ENCODE results near the gene CLCN7. TPM values are rescaled to one million over a fixed set of nuclear protein-coding genes. Genes with fewer than 3 reads are reported as not detected.

The CLCN7 gene
- polyA plus RNA-seq, 1 experiment: 36.4 TPM

DNA sequence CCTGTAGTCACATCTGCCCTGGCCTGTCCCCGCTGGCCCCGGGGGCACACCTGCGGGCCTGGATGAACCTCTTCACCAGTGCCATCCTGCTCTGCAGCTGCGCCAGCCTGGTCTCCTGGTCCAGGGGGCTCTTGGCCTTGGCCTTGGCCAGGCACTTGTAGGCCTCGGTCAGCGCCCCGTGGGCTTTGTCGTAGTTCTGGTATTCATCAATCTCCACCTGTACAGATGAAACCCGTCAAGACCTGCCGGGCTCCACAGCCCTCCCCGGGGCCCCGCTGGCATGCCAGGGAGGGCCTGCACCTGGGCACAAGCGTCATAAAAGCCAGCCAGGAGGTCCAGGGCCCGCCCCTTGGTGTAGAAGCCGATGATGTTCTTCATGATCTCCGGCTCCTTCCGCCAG lies 45.0 kb upstream of the CLCN7 start:
- Histone ChIP-seq H3K4me3 (ENCODE audit: low read depth, low read length) (no peak overlapping the region), H3K27me3 (ENCODE audit: control insufficient read depth, insufficient read depth, low read length) (no peaks in the 10 kb centered on the region), H3K36me3 (ENCODE audit: control insufficient read depth, insufficient read depth, low read length) (peaks cover 2% of the 10 kb centered on the region)
- CTCF ChIA-PET: interaction anchor here (0.7 to 1.6 kb wide), 3 partner anchors 9 to 293 kb away, joined by 3 to 7 read pairs (median 4); no protein-coding TSS in a partner anchor
- POLR2A ChIA-PET: no interaction called here
- TF ChIP-seq, protein P1, sequence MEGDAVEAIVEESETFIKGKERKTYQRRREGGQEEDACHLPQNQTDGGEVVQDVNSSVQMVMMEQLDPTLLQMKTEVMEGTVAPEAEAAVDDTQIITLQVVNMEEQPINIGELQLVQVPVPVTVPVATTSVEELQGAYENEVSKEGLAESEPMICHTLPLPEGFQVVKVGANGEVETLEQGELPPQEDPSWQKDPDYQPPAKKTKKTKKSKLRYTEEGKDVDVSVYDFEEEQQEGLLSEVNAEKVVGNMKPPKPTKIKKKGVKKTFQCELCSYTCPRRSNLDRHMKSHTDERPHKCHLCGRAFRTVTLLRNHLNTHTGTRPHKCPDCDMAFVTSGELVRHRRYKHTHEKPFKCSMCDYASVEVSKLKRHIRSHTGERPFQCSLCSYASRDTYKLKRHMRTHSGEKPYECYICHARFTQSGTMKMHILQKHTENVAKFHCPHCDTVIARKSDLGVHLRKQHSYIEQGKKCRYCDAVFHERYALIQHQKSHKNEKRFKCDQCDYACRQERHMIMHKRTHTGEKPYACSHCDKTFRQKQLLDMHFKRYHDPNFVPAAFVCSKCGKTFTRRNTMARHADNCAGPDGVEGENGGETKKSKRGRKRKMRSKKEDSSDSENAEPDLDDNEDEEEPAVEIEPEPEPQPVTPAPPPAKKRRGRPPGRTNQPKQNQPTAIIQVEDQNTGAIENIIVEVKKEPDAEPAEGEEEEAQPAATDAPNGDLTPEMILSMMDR (IDR thresholded peaks at IDR 0.05; ENCODE audit: insufficient read depth, low read depth, low read length): no peak
- no peak for DNase-seq (ENCODE audit: low read depth)

- Histone ChIP-seq H3K4me3 (ENCODE audit: low read depth, low read length) (no peak overlapping the region), H3K36me3 (ENCODE audit: control insufficient read depth, insufficient read depth, low read length) (peaks cover 2% of the 10 kb centered on the region), H3K27me3 (ENCODE audit: control insufficient read depth, insufficient read depth, low read length) (no peaks in the 10 kb centered on the region)
- ChIA-PET CTCF (interaction anchor here (0.6 to 1.6 kb wide), 4 partner anchors 8 to 187 kb away, joined by 3 to 7 read pairs (median 4); no protein-coding TSS in a partner anchor), POLR2A (no interaction called here)
- DNase-seq (ENCODE audit: low read depth): no peak
- TF ChIP-seq, protein P1 (IDR thresholded peaks at IDR 0.05; ENCODE audit: insufficient read depth, low read depth, low read length): no peak
These were observed 43.9 kb upstream of the CLCN7 start for GRCh38 chr16:1518626-1519135.

DNA sequence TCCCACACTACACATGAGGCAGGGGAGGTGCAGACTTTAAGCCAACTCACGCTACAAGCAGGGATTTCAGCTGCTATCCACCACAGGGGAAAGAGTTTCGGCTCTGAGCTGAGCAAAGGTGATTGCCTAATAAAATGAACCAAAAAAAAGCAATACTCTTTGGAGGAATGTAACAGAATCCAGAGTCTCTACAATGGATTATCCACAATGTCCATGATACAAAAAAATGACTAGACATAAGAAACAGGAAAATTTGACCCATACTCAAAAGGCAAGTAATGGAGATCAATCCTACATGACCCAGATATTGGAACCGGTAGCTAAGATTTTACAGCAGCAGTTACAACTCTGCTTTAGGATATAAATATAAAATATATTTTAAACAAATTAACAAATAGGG lies 39.7 kb upstream of the CLCN7 start:
- POLR2A ChIA-PET: no interaction called here
- Histone ChIP-seq H3K4me3 (ENCODE audit: low read depth, low read length) (no peak overlapping the region), H3K36me3 (ENCODE audit: control insufficient read depth, insufficient read depth, low read length) (peaks cover 5% of the 10 kb centered on the region), H3K27me3 (ENCODE audit: control insufficient read depth, insufficient read depth, low read length) (no peaks in the 10 kb centered on the region)
- CTCF ChIA-PET: interaction anchor here (0.8 to 1.2 kb wide), 3 partner anchors 9 to 18 kb away, joined by 3 to 5 read pairs (median 4); no protein-coding TSS in a partner anchor
- no peak for DNase-seq (ENCODE audit: low read depth)
- TF ChIP-seq, protein P1 (IDR thresholded peaks at IDR 0.05; ENCODE audit: insufficient read depth, low read depth, low read length): no peak

DNA sequence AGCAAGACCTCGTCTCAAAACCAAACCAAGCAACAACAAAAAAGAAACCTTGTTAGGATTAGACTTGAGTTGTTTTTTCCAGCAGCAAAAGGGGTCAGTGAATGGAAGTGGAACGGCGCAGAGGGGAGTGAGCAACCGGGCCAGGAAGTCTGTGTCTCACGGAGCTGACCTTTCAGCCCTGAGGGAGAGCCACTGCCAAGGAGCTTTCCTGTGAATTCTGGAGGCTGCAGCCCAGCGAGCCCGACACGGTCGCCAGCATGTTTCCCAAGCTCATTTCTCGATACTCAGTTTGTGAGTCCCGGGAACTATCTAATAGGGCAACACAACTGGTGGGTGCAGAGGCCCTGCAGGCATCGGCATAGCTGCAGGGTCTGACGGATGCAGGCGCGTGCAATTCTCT lies 37.9 kb upstream of the CLCN7 start:
- Histone ChIP-seq H3K4me3 (ENCODE audit: low read depth, low read length) (no peak overlapping the region), H3K27me3 (ENCODE audit: control insufficient read depth, insufficient read depth, low read length) (no peaks in the 10 kb centered on the region), H3K36me3 (ENCODE audit: control insufficient read depth, insufficient read depth, low read length) (peaks cover 5% of the 10 kb centered on the region)
- no peak for DNase-seq (ENCODE audit: low read depth)
- CTCF ChIA-PET: interaction anchor here (1.6 kb wide), 1 partner anchor 26 kb away, joined by 4 read pairs; no protein-coding TSS in a partner anchor
- POLR2A ChIA-PET: no interaction called here
- TF ChIP-seq, protein P1 (IDR thresholded peaks at IDR 0.05; ENCODE audit: insufficient read depth, low read depth, low read length): no peak

DNA sequence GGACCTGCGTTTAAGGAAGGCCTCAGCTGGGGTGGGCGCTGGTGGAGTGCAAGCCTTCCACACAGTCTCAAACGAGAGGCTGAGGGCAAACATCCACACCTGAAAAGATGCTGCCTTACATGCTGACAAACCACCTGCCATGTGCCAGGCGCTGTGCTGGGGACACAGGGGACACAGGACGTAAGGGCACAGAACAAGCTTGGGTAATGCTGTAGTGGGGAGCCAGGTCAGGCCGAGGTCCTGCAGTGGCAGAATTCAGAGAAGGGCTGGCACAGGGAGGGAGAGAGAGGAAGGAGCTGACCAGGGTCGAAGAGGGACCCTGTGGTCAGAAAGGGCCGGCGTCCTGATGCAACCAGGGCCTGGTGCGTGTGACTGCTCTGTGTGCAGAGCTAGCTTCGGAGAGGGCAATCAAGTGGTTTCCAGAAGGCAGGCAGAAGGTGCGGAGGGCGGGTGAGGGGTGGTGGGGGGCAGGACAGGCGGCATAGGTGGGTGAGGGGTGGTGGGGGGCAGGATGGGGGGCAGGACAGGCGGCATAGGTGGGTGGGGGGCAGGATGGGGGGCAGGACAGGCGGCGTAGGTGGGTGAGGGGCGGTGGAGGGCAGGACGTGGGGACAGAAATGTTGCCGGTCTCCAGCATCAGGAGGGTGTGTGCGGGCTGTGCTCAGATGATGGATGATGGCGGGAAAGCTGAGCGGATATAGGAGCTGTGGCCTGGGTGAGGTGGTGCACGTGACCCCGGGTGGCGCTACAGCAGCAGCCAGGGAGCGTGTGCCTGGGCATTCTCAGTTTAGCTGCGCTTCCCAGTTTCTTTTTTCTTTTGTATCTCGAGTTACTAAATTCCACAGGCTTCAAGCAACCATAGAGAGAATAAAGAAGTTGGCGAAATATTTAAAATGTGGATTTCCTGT lies 37.1 kb upstream of the CLCN7 start:
- CTCF ChIA-PET: interaction anchor here (1.3 to 1.6 kb wide), 2 partner anchors 7 to 26 kb away, joined by 4 read pairs; no protein-coding TSS in a partner anchor
- Histone ChIP-seq H3K27me3 (ENCODE audit: control insufficient read depth, insufficient read depth, low read length) (no peaks in the 10 kb centered on the region), H3K4me3 (ENCODE audit: low read depth, low read length) (no peak overlapping the region), H3K36me3 (ENCODE audit: control insufficient read depth, insufficient read depth, low read length) (peaks cover 5% of the 10 kb centered on the region)
- TF ChIP-seq, protein P1 (IDR thresholded peaks at IDR 0.05; ENCODE audit: insufficient read depth, low read depth, low read length): no peak
- DNase-seq (ENCODE audit: low read depth): no peak
- POLR2A ChIA-PET: interaction anchor here (0.6 kb wide), 1 partner anchor 1171 kb away, joined by 3 read pairs; the partner anchor contains the start of gene KCTD5
